Heart right ventricle (tissue), 16 donors: Measurements from ENCODE around the gene AP1AR. TPM values are rescaled to one million over a fixed set of nuclear protein-coding genes. Genes with fewer than 3 reads are reported as not detected.

ENCODE experiments used
- ATAC-seq, 8 donors: fragments of 200-7000 bp; cut with Tn5 transposase; one replicate each; pipeline ENCODE4 v1.9.1; 2020; ENCODE audit warnings: mild to moderate bottlenecking in 8 of 8, moderate library complexity in 8 of 8, moderate number of reproducible peaks in 1 of 8
- DNase-seq, 2 donors: peaks; one replicate each; pipeline ENCODE4 v3.0.0-alpha.2; 2020
- H3K27ac ChIP-seq, 10 donors: fragments of 200-600 bp; sonication (generic) in 2 of 10; one replicate each; pipeline versions ENCODE4 v1.5.0 to v1.8.0; 2020 to 2022; ENCODE audit warnings: mild to moderate bottlenecking in 3 of 10
- H3K27me3 ChIP-seq, 7 donors: fragments of 200-600 bp; one replicate each; pipeline ENCODE4 v1.8.0; 2021 to 2022; ENCODE audit warnings: mild to moderate bottlenecking in 2 of 7
- H3K36me3 ChIP-seq, 9 donors: fragments of 200-600 bp; sonication (generic) in 1 of 9; one replicate each; pipeline versions ENCODE4 v1.5.0 to v1.8.0; 2020 to 2022; ENCODE audit warnings: mild to moderate bottlenecking in 2 of 9
- H3K4me1 ChIP-seq, 9 donors: fragments of 200-600 bp; sonication (generic) in 1 of 9; one replicate each; pipeline versions ENCODE4 v1.5.0 to v1.8.0; 2020 to 2022; ENCODE audit warnings: mild to moderate bottlenecking in 4 of 9
- H3K4me3 ChIP-seq, 10 donors: fragments of 200-600 bp; sonication (generic) in 2 of 10; one replicate each; pipeline versions ENCODE4 v1.5.0 to v1.8.0; 2020 to 2022; ENCODE audit warnings: mild to moderate bottlenecking in 7 of 10, moderate library complexity in 2 of 10
- H3K9me3 ChIP-seq, 11 donors: fragments of 200-600 bp in 10 of 11; sonication (generic) in 2 of 11; one replicate each; pipeline versions ENCODE4 v1.5.0 to v1.8.0; 2013 to 2022; ENCODE audit warnings: mild to moderate bottlenecking in 2 of 11, control low read depth in 1 of 11, moderate library complexity in 1 of 11
- CTCF ChIP-seq, 9 donors: fragments of 200-600 bp; sonication (generic) in 2 of 9; IDR thresholded peaks; one replicate each; pipeline versions ENCODE4 v1.5.0 to v1.8.0; 2021 to 2022; ENCODE audit warnings: antibody characterized with exemption in 9 of 9, mild to moderate bottlenecking in 5 of 9, moderate library complexity in 1 of 9
- WGBS, 2 donors: extraction: QIAGEN DNeasy Blood & Tissue Kit; methylation state at CpG; one replicate each; pipeline ENCODE4 v1.1.7; 2013; ENCODE audit warnings: inconsistent platforms in 1 of 2; 5-methylcytosine and 5-hydroxymethylcytosine counted together
- intact Hi-C, 10 donors: fragments of 100-400 bp; cut with DNase I; formaldehyde crosslinking; loops; one replicate each; pipeline versions ENCODE4 v1.11.1 to v1.14.2; 2022
- polyA plus RNA-seq, 2 donors: library from polyadenylated mRNA; stranded (reverse); fragments of 200-250 nt; gene quantifications; one replicate each; pipeline ENCODE4 v1.2.3, GENCODE V29; 2013
- total RNA-seq, 10 donors: library from RNA; stranded (reverse); fragmentation: NEBNext Ultra II Directional in 3 of 10; extraction: Animal tissue kit (Norgen Biotek cat#: 25700) in 3 of 10; gene quantifications; one replicate each; pipeline versions ENCODE4 v1.2.1 to v1.2.4, GENCODE V29; 2021 to 2023
- donor health status: Arrhythmogenic right ventricular cardiomyopathy.
- donor health status: ischemic (EF 13 %, LVEDD 7.1; RV severe dilation, severe dysfunction).
- donor health status: healthy with polysubstance abuse.
- donor health status: DM: no; HTN: yes; CAD: no.
- donor health status: DM: no; HTN: no; CAD: no.
- donor health status: ischemic (EF 25% LVEDD 6.9; RV normal size, moderate dysfunction).
- donor health status: ischemic (EF 25% LVEDD 5.7; RV mildly dilated, moderate dysfunction).
- donor health status: healthy.
- donor health status: DM: yes; HTN: yes; CAD: no.
- donor health status: Ischemic cardiomyopathy.
- donor health status: ischemic (EF 35%, LVEDD 5.7; RV mildly dilated, moderate dysfunction).
- donor health status: nonischemic (EF 11% LVEDD 7.7; RV severe dilation, severe dysfunction).
- donor health status: DM: yes; HTN: yes; CAD: no.
- donor health status: PGD.
- donor health status: ischemic (EF 29% LVEDD 5.4; RV normal size, mild dysfunction).
- donor health status: nonischemic (EF 23%, LVEDD 6.1; RV moderate dilation, normal function).

Gene AP1AR
- total and polyA plus RNA-seq, 12 donors, result 5.5 to 13.4 (median 10.6) TPM

- TF ChIP-seq CTCF (IDR thresholded peaks at IDR 0.05), result no peak
- Histone ChIP-seq H3K27me3 (no peaks in the 10 kb centered on the region), H3K4me3 (no peak overlapping the region), H3K36me3 (peaks cover 0 to 40% (median 4%) of the 10 kb centered on the region in 9 donors), H3K9me3 (no peaks in the 10 kb centered on the region), H3K27ac (no peak overlapping the region), H3K4me1 (peaks cover 0 to 6% (median 0%) of the 10 kb centered on the region in 9 donors)
- 76 to 78% methylated on average over 8 of the region's 8 CpGs for WGBS, 2 donors
- intact Hi-C loops, result no loop called here
- DNase-seq (no peak), ATAC-seq (peak in 6 of 8 donors; percentile 30 to 73 (median 49))
Measured at GRCh38 chr4:112190684-112191083, 40.9 kb upstream of the AP1AR start.

- peaks cover 0 to 12% (median 0%) of the 10 kb centered on the region in 9 donors for H3K36me3 ChIP-seq
- no peak for TF ChIP-seq CTCF (IDR thresholded peaks at IDR 0.05)
- H3K27ac ChIP-seq, result no peak overlapping the region
- ATAC-seq (no peak), DNase-seq (no peak)
- intact Hi-C loops, result no loop called here
- no peak overlapping the region for H3K4me3 ChIP-seq
- H3K27me3 ChIP-seq, result no peaks in the 10 kb centered on the region
- H3K9me3 ChIP-seq, result no peaks in the 10 kb centered on the region
- WGBS, 2 donors, result 48 to 52% methylated on average over 1 of the region's 1 CpG
- no peaks in the 10 kb centered on the region for H3K4me1 ChIP-seq
Measured at GRCh38 chr4:112196461-112196860, 35.1 kb upstream of the AP1AR start.

GRCh38 chr4:112199041-112199440, 32.5 kb upstream of the AP1AR start:
- no peak for ATAC-seq

GRCh38 chr4:112201915-112202505, 29.6 kb upstream of the AP1AR start:
- DNase-seq (no peak), ATAC-seq (no peak)
- Histone ChIP-seq H3K4me3 (no peak overlapping the region), H3K9me3 (no peaks in the 10 kb centered on the region), H3K27ac (no peak overlapping the region), H3K36me3 (no peaks in the 10 kb centered on the region), H3K4me1 (no peaks in the 10 kb centered on the region), H3K27me3 (no peaks in the 10 kb centered on the region)
- no peak for TF ChIP-seq CTCF (IDR thresholded peaks at IDR 0.05)
- WGBS, 2 donors, result 73 to 81% methylated on average over 4 of the region's 4 CpGs
- intact Hi-C loops, result no loop called here

More at GRCh38 chr4:112199041-112199440, 32.5 kb upstream of the AP1AR start:
- no peak for DNase-seq
- no peak overlapping the region for H3K4me3 ChIP-seq
- H3K27me3 ChIP-seq, result no peaks in the 10 kb centered on the region
- H3K4me1 ChIP-seq, result no peaks in the 10 kb centered on the region
- intact Hi-C loops, result no loop called here
- no peak overlapping the region for H3K27ac ChIP-seq
- TF ChIP-seq CTCF (IDR thresholded peaks at IDR 0.05), result no peak
- 59 to 62% methylated on average over 1 of the region's 1 CpG for WGBS, 2 donors
- no peaks in the 10 kb centered on the region for H3K9me3 ChIP-seq
- H3K36me3 ChIP-seq, result peaks cover 0 to 6% (median 0%) of the 10 kb centered on the region in 9 donors
